Heart left ventricle (tissue), 13 donors: Measurements from ENCODE around the gene NDFIP2.

Experiments used
- POLR2A ChIP-seq, 2 donors: fragments of 450-650 bp; IDR thresholded peaks; one replicate each; pipeline ENCODE4 v1.6.1; 2017; ENCODE audit warnings: antibody characterized with exemption in 2 of 2, mild to moderate bottlenecking in 2 of 2, moderate library complexity in 2 of 2
- TF ChIP-seq, protein P1 (sequence below), 12 donors: fragments of 200-600 bp; sonication (generic) in 4 of 12; IDR thresholded peaks; one replicate each; pipeline versions ENCODE4 v1.5.0 to v1.8.0; 2018 to 2022; ENCODE audit warnings: antibody characterized with exemption in 12 of 12, mild to moderate bottlenecking in 5 of 12
- donor health status: ischemic (EF 13 %, LVEDD 7.1; RV severe dilation, severe dysfunction).
- donor health status: DM: no; HTN: yes; CAD: no.
- donor health status: DM: no; HTN: no; CAD: no.
- donor health status: ischemic (EF 25% LVEDD 6.9; RV normal size, moderate dysfunction).
- donor health status: ischemic (EF 25% LVEDD 5.7; RV mildly dilated, moderate dysfunction).
- donor health status: ischemic (EF 35%, LVEDD 5.7; RV mildly dilated, moderate dysfunction).
- donor health status: nonischemic (EF 11% LVEDD 7.7; RV severe dilation, severe dysfunction).
- donor health status: DM: yes; HTN: yes; CAD: no.
- donor health status: PGD.
- donor health status: ischemic (EF 29% LVEDD 5.4; RV normal size, mild dysfunction).
- donor health status: nonischemic (EF 23%, LVEDD 6.1; RV moderate dilation, normal function).

DNA sequence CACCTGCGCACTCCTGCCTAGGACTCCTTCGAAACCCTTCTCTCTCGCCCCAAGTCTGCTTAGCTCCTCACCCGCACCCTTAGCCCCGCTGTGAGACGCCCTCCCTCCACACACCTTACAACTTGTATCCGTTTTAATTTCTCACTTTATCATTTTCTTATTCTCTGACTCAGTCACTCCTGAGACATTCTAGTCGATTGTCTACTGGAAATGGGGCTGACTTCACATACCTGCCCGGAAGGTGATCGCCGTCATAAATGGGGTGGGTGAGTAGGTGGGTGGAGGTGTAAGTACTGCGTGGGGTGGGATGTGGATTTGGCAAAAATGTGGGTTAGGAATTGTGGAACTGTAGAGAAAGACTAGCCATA is 714 bp downstream of the NDFIP2 start:
- no peak for TF ChIP-seq POLR2A (IDR thresholded peaks at IDR 0.05)
- TF ChIP-seq, protein P1, sequence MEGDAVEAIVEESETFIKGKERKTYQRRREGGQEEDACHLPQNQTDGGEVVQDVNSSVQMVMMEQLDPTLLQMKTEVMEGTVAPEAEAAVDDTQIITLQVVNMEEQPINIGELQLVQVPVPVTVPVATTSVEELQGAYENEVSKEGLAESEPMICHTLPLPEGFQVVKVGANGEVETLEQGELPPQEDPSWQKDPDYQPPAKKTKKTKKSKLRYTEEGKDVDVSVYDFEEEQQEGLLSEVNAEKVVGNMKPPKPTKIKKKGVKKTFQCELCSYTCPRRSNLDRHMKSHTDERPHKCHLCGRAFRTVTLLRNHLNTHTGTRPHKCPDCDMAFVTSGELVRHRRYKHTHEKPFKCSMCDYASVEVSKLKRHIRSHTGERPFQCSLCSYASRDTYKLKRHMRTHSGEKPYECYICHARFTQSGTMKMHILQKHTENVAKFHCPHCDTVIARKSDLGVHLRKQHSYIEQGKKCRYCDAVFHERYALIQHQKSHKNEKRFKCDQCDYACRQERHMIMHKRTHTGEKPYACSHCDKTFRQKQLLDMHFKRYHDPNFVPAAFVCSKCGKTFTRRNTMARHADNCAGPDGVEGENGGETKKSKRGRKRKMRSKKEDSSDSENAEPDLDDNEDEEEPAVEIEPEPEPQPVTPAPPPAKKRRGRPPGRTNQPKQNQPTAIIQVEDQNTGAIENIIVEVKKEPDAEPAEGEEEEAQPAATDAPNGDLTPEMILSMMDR (IDR thresholded peaks at IDR 0.05) = no peak
